ENCODE data around the gene FXN.
"Not testable (repeated sequence)": the region's sequence is repeated elsewhere in the genome, so short reads cannot be mapped to it uniquely, and the experiment has no call there.

Gene FXN

GRCh38 chr9:69090946-69091345 lies 55.4 kb downstream of the FXN start:
- H2AFZ ChIP-seq (ENCODE audit: low read depth, low read length, severe bottlenecking), result no peak overlapping the region
- H3K9ac ChIP-seq (ENCODE audit: low read length), result no peak overlapping the region
- H3F3A ChIP-seq (ENCODE audit: insufficient read depth), result no peaks in the 10 kb centered on the region
- no peaks in the 10 kb centered on the region for H3K9me2 ChIP-seq (replicated peaks; ENCODE audit: insufficient read depth, low read length)
- H3K79me2 ChIP-seq (ENCODE audit: insufficient read depth, low read length), result no peaks in the 10 kb centered on the region
- TF ChIP-seq CTCF (IDR thresholded peaks at IDR 0.05; ENCODE audit: insufficient read depth, low read length, poor library complexity, severe bottlenecking) (no peak), EZH2phosphoT487 (conservative IDR thresholded peaks at IDR 0.05; ENCODE audit: low read length) (no peak)
- no peak overlapping the region for H3K27ac ChIP-seq (ENCODE audit: low read depth, low read length)
- no peak overlapping the region for H3K4me2 ChIP-seq (ENCODE audit: low read depth, low read length, poor library complexity, severe bottlenecking)
- H4K20me1 ChIP-seq (ENCODE audit: low read depth, low read length), result no peaks in the 10 kb centered on the region
- no peaks in the 10 kb centered on the region for H3K27me3 ChIP-seq (ENCODE audit: low read length)
- no peaks in the 10 kb centered on the region for H3K9me3 ChIP-seq (ENCODE audit: insufficient read depth, low read length)
- no peak overlapping the region for H3K4me3 ChIP-seq (ENCODE audit: insufficient read depth, low read length, poor library complexity, severe bottlenecking)
- no peaks in the 10 kb centered on the region for H3K36me3 ChIP-seq (ENCODE audit: low read length)

DNA sequence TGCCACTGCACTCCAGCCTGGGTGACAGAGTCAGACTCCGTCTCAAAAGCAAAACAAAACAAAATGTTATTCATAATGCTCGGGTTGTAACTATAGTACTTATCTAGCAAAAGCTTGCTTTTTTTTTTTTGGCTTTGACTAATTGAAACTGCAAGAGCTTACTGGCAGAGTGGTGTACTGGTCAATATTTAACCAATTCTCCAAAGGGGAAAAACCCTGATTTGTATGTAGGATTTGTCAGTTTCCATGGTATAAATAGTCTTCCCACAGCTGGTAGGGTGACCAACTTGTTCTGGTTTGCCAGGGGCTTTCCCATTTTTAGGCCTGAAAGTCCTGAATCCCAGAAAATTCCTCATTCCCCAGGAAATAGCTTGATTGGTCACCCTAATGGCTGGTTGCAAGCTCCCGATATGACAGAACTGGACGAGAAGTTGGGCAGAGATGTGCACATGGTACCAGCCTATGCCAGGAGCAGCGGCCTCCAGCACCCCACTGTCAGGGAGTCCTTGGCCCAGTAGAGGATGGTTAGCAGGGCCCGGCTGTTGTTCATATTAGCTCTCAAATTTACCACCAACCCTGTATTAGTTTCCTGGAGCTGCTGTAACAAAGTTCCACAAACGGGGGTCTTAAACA lies 58.0 kb downstream of the FXN start:
- H3K9me2 ChIP-seq (replicated peaks; ENCODE audit: insufficient read depth, low read length), result no peaks in the 10 kb centered on the region
- H3K9ac ChIP-seq (ENCODE audit: low read length), result no peak overlapping the region
- H2AFZ ChIP-seq (ENCODE audit: low read depth, low read length, severe bottlenecking), result no peak overlapping the region
- no peak overlapping the region for H3K4me2 ChIP-seq (ENCODE audit: low read depth, low read length, poor library complexity, severe bottlenecking)
- H3K9me3 ChIP-seq (ENCODE audit: insufficient read depth, low read length), result no peaks in the 10 kb centered on the region
- H3K79me2 ChIP-seq (ENCODE audit: insufficient read depth, low read length), result no peaks in the 10 kb centered on the region
- no peaks in the 10 kb centered on the region for H3F3A ChIP-seq (ENCODE audit: insufficient read depth)
- no peaks in the 10 kb centered on the region for H3K36me3 ChIP-seq (ENCODE audit: low read length)
- TF ChIP-seq CTCF (IDR thresholded peaks at IDR 0.05; ENCODE audit: insufficient read depth, low read length, poor library complexity, severe bottlenecking), result no peak
- no peak for TF ChIP-seq EZH2phosphoT487 (conservative IDR thresholded peaks at IDR 0.05; ENCODE audit: low read length)
- H3K27ac ChIP-seq (ENCODE audit: low read depth, low read length), result no peak overlapping the region
- H3K4me3 ChIP-seq (ENCODE audit: insufficient read depth, low read length, poor library complexity, severe bottlenecking), result no peak overlapping the region
- no peaks in the 10 kb centered on the region for H3K27me3 ChIP-seq (ENCODE audit: low read length)
- no peaks in the 10 kb centered on the region for H4K20me1 ChIP-seq (ENCODE audit: low read depth, low read length)

DNA sequence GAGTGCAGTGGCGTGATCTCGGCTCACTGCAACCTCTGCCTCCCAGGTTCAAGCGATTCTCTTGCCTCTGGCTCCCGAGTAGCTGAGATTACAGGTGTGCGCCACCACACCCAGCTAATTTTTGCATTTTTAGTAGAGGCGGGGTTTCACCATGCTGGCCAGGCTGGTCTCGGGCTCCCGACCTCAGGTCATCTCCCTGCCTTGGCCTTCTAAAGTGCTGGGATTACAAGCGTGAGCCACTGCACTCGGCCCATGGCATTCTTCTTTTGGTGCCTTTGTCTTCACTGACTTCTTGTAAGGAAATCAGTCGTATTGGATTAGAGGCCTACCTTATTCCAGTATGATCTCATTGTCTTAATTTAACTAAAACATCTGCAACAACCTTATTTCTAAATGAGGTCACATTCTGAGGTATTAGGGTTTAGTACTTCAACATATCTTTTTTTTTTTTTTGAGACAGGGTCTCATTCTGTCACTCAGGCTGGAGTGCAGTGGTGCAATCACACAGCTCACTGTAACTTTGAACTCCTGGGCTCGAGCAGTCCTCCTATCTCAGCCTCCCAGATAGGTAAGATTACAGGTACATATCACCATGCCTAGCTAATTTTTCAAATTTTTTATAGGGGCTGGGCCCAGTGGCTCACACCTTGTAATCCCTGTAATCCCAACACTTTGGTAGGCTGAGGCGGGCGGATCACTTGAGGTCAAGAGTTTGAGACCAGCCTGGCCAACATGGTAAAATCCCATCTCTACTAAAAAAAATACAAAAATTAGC lies 59.0 kb downstream of the FXN start:
- not testable (repeated sequence) for H3K9me2 ChIP-seq (replicated peaks; ENCODE audit: insufficient read depth, low read length); H3F3A ChIP-seq (ENCODE audit: insufficient read depth); H3K27me3 ChIP-seq (ENCODE audit: low read length)

GRCh38 chr9:69097064-69097463 lies 61.5 kb downstream of the FXN start:
- Histone ChIP-seq H3K36me3 (ENCODE audit: low read length) (no peaks in the 10 kb centered on the region), H3K4me3 (ENCODE audit: insufficient read depth, low read length, poor library complexity, severe bottlenecking) (no peak overlapping the region), H2AFZ (ENCODE audit: low read depth, low read length, severe bottlenecking) (no peak overlapping the region), H3K9me2 (replicated peaks; ENCODE audit: insufficient read depth, low read length) (no peaks in the 10 kb centered on the region), H3K9ac (ENCODE audit: low read length) (no peak overlapping the region), H3K4me2 (ENCODE audit: low read depth, low read length, poor library complexity, severe bottlenecking) (no peak overlapping the region), H3K79me2 (ENCODE audit: insufficient read depth, low read length) (no peaks in the 10 kb centered on the region), H4K20me1 (ENCODE audit: low read depth, low read length) (no peaks in the 10 kb centered on the region), H3F3A (ENCODE audit: insufficient read depth) (no peaks in the 10 kb centered on the region), H3K9me3 (ENCODE audit: insufficient read depth, low read length) (no peaks in the 10 kb centered on the region), H3K27me3 (ENCODE audit: low read length) (no peaks in the 10 kb centered on the region), H3K27ac (ENCODE audit: low read depth, low read length) (no peak overlapping the region)
- TF ChIP-seq CTCF (IDR thresholded peaks at IDR 0.05; ENCODE audit: insufficient read depth, low read length, poor library complexity, severe bottlenecking) (no peak), EZH2phosphoT487 (conservative IDR thresholded peaks at IDR 0.05; ENCODE audit: low read length) (no peak)

More for the DNA sequence above, 59.0 kb downstream of the FXN start:
- not testable (repeated sequence) for H3K79me2 ChIP-seq (ENCODE audit: insufficient read depth, low read length); H4K20me1 ChIP-seq (ENCODE audit: low read depth, low read length); H3K4me3 ChIP-seq (ENCODE audit: insufficient read depth, low read length, poor library complexity, severe bottlenecking); H3K36me3 ChIP-seq (ENCODE audit: low read length); H2AFZ ChIP-seq (ENCODE audit: low read depth, low read length, severe bottlenecking); H3K9me3 ChIP-seq (ENCODE audit: insufficient read depth, low read length); H3K9ac ChIP-seq (ENCODE audit: low read length); H3K27ac ChIP-seq (ENCODE audit: low read depth, low read length); H3K4me2 ChIP-seq (ENCODE audit: low read depth, low read length, poor library complexity, severe bottlenecking)
